UCSD-AML1 (cell line): ENCODE results near the gene OTUD7B.
A peak's percentile ranks its signal among the peaks of the same experiment; 100 is the strongest.

Experiments
- DNase-seq: peaks from one replicate; lab custom pipeline; 2025; ENCODE audit not compliant: unreplicated experiment; lab: John Stamatoyannopoulos, UW

The OTUD7B gene

DNA sequence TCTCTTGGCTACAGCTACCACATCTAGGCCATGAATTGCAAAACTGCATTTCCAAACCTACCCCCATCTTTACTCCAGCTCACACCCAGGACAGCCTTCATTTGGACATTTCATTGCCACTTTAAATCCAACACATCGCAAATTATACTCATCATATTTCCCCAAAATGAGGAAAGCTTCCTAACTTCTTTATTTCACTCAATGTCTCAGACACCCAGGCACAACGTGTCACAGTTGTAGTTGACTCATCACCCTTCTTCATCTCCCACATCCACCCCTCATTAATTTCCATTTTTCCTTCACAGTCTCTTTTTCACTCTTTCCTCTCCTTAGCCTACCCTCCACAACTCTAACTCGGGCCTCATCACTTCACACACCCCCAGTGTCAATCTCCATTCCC, 6.7 kb downstream of the OTUD7B start:
- DNase-seq = no peak

DNA sequence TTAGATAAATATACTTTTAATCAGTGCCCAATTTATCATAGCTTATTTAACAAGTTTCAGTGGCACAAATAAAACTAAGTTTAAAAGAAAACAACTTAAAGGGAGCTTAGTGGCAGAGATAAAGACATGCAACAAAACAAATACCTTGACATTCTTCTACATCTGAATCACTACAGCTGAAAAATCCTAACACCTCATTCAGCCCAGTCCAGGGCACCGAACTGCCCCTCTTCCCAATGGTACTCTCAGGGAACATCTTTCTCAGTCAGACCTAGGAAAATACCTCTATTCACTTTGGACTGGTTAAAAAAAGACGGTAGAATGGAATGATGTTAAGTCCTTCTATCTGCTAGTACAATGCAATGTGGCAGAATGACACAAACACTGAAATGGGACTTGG, 8.3 kb downstream of the OTUD7B start:
- DNase-seq = no peak

DNA sequence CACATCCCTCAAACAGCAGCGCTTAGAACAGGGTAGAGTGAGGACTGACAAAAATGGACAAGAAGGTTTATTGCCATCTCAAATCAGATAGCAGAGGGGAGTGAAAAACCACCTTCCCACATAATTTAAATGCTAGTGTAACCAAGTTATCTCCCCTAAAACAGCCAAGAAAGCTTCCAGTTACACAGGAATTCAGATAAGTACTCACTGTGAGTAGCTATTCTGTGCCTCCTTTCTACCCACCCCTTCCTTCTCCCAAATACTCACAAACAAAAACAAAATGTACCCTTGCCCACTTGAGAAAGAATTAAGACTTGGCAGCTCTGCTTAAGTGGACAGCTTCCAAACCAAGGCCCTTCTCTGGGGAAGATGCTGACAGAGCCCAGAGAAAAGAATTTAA, 9.1 kb downstream of the OTUD7B start:
- no peak for DNase-seq

DNA sequence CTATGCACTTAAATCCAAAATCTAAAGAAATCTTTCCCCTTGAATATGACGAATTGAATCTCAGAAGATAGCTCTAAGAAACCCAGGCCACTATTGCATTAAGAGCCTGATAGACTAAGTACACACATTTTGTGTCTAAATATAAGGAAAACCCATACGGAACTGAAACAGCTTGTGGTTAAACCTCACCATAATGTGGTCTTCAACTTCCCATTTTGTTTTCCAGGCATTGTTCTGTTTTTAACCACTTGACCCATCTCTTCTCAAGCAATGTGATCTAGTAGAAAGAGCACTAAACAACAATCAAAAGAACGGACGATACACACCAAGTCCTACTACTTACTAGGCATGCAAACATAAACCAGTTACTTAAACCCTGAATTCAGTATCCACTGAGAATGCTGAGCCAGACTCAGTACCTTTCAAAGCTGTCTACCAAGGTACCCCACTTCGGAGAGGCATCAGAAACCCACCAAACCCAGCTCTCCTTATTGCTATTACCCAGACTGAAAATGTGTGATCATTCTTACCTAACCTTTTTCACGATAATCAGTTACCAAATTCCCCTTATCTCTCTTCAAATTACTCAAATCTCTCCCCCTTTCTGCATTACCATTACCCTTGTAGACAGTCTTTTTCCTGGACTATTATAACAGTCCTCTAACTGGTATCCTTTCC, 12.8 kb downstream of the OTUD7B start:
- DNase-seq = peak; percentile 8

DNA sequence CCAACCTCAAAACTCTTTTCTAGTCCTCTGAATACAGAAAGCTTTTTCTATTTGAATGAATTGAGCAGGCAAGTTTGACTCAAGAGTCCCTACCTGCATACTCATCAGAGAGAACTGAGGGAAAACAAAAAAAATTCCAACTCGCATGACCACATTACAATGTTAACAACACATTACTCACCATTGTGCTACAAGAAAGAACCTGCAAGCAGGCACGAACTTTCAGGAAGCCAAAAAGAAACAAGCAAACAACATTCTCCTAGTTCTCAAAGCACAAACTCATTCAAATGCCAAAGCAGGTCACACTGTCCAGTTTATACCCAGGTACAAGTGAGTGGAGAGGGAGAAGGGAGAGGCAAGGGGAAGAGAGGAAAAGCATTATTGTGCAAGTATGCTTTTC, 14.6 kb downstream of the OTUD7B start:
- DNase-seq = no peak

DNA sequence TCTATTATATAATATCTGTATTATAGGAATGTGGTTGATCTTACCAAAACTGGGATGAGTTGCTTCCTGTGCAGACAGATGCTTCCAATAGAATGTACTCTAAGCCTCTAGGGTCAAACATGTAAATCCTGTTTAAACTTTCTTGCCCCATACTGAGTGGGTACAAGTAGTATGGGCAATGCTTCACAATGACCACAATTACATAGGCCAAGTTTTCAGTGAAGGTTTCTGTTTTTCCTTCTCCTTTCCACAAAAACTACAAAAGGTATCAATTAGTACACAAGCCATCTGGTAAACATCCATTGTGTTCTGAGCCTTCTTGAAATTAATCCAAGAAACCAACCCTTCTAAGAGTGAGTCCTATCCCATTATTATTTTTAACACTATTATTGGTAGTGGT, 16.8 kb downstream of the OTUD7B start:
- DNase-seq = no peak

DNA sequence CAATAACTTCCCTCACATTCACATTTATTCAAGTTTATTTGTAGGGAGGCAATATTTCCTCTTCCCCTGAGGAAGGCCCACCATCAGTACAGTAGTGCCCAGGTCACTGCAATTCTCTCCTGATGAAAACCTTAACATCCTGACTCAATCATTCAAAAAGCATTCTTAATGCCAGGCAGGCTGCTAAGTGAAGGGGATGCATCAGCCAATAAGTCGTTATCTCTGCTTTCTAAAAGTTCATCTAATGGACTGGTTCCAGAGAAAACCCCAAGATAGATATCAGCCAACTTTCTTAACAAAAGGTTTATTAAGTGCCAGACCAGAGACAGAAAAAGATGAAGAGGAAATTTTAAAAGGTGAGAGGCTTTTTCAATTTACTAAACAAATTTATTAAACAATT, 17.3 kb downstream of the OTUD7B start:
- DNase-seq = no peak

DNA sequence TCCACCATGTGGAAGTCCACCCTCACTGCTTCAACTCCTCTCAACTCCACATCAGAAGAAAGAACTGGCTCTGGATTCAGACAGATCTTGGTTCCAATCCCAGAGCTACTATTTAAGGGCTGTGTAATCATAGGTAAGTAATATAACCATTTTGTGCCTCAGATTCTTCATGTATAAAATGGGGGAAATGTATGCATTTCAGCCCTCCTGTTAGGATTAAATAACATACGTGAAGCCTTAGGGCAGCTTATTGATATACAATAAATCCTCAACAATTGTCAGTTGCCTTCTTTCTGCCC, 23.3 kb downstream of the OTUD7B start:
- no peak for DNase-seq

DNA sequence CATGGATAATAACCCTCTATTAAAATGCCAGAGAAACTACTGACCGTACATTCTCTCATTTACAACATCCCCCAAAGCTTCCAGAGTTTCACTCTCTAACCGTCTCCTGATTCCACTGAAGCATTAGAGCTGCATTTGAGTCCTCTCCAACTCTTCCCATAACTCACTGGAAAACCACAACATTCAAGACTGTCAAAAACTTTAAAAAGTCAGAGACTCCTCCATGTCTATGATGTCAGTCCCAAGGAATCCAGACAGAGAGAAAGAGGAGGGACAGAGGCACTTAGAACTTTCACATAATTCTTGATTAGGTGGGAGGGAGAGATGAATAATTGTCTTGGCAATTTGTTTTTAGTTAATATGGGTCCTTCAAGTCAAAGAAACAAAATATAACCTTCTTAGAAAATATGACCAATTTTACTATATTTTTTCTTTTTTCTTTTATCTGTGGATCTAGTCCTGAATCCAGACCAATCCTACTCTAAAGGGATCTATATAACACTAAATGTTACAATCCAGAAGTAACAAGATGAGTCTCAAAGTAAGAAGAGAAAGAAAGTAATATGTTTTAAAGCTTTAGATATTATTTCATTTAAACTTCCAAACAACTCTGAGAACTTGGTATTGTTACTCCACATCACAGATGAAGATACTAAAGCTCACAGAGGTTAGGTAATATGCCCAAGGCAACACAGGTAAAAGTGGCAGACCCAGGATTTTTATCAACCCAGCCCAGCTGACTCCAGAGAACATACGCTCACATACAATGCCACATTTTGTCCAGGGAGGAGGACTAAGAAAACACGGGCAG, 23.8 kb downstream of the OTUD7B start:
- no peak for DNase-seq

DNA sequence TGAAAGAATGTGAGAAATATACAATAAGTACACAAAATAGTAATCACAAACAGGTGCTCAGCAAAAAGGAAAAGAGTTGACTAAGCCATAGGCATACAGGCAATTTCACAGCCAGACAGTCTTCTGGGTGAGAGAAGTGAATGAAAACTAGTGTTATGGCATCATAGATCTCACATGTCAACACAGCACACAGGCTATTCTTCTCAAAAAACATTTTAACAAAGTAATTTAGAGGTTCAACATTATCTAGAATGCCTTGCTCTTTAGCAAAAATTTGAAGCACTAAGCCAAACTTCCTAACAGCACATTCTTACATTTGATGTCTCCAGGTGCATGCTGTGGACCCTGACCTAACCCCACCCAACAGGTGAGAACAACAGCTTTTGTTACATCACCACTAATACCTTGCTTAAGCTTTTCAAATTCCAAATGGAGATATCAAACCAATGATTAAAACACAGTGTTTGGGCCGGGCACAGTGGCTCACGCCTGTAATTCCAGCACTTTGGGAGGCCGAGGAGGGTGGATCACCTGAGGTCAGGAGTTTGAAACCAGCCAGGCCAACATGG, 30.5 kb downstream of the OTUD7B start:
- no peak for DNase-seq

DNA sequence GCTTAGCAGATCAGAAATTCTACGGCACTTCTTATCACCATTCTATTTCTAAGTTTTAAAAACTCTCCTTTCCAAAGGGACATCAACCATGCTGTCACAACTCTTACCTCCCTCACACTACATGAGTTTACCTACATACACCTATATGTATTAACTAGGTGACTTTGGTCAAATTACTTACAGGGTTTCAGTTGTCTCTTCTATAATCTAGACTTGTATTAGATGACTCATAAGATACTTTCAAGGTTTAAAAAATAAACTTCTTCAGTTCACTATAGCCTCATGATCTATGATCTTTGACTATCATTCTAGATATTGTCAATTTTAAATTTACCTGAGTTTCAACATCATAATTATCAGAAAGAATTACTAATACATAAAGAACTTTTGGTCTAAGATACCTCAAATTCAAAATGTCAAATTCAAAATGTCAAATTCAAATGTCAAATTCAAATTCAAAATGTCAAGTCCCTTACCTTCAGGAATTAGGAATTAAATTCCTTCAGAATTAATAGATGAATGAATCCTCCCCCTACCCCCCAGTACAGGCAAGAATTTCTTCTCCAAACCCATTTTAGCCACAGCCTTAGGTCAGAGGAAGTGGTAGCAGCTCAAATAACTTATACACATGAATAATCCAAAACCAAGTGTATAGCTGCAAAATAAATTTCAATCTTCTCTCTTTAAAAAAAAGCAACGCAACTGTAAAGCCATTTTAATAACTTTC, 31.1 kb downstream of the OTUD7B start:
- no peak for DNase-seq

DNA sequence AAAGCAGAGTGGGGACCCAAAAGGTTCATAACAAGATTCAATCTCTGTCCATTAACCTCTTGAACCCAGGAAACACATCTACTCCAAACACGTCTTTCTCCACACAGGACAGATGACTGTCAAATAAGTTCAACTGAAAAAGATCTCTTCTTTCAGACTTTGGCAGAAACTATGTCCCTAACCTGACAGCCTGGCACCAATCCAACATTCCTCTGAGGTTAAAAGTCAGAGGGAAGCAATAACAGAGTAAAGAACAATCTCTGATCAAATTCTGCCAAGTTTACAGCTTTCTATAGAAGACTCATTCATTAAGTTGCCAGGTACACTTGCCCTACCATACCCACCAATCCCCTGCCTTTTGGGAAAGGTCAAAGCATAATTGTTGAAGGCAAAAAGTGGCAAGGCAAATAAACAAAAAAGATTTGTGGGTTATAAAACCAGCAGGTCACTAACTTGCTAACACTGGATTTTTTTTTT, 31.9 kb downstream of the OTUD7B start:
- DNase-seq = no peak

DNA sequence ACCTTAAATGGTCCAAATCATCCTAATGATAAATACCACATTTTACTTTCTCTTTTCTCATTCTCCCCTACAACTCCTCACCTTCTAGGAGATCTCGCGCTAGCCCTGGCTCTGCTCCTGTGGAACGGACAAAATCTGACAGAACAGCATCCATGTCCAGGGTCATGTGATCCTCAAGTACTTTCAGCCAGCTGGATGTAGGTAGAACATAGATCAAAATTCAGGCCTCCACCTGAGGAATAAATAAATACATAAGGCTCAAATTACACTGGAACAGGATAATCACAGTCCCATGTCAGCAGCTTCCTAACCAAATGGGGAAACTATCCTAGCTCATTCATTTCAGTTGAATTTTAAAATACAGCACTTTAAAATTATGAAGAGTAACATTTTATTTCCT, 33.2 kb downstream of the OTUD7B start:
- DNase-seq = no peak

DNA sequence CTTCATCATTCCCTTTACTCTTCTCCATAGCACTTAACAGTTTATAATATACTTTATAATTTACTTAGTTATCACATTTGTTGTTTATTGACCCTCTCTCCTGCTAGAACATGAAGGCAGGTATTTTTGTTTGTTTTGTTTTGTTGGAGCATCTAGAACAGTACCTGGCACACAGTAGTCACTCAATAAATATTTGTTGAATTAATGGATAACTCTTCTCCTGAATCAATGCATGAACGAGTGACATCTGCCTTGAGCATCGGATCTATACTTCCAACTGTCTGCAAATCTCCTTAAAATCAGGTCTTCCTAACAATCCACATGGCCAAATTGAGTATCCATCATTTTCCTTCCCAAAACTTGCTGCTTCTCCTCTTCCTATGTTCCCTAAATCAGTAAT, 38.0 kb downstream of the OTUD7B start:
- DNase-seq = no peak

DNA sequence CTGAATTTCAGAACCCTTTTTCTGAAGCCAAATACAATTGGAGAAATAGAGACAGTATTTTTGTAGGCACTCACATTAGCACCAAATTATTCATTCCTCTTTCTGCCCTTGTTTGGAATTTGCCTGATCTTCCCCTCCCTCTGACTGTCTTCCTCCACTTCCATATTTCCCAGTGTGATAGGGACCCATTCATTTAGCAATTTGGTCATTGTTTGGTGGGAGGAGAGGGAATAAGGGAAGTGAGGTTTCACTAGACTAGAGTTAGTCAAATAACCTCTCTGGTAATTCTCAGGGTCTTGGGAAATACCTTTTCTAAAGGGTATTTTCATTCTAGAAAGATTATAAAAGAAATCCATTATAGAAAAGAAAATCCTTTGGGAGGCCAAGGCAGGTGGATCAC, 42.9 kb downstream of the OTUD7B start:
- no peak for DNase-seq

DNA sequence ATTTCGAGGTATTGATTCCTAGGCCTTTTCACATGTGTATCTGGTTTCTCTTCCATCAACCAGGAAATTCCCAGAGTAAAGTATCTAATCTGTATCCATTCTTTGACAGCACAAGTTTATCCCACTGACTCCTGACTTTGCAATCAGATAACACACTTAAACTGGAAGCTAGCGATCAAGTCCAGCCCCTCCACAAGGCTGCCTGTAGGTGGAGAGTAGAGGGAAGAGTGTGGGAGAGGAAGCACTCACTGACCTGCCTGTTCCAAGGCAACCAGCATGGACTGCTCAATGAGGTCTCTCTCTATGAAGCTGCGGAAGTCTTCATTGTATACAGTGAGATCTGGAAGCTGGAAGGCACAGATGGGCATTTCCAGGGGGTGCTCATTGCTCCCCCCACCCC, 43.5 kb downstream of the OTUD7B start:
- no peak for DNase-seq

DNA sequence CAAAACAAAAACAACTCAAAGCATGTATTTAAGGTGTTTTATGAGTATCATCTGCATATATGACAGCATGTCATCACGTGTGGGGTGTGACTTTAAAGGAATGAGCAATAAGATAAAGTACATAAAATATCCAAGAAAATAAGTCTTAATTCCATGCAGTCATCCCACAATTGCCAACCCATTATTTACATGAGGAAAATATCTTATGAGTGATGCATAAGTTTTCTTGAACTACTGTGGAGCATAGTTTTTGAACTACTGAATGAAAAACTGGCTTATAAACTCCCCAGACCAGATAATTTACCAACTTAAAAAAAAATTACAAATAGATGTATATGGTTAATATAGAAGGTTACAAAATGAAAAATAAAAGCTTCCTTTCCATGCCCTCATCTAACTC, 44.1 kb downstream of the OTUD7B start:
- no peak for DNase-seq

DNA sequence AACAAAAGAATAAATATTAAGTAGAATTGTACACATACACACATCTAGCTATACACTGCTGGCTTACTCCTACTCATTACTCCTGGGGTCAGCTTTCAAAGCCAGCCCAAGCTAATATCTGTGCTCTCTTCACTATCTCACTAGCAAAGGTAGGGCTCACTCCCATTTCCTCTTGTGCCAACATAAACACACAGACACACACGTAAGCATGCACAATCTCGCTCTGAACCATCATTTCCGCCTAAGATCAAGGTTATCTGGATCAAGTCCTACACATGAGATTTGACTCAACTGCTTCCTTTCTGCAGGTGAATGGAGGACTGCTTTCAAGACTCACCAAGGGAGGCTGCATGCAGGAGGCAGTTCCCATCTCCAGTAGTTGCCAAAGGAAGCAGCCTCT, 45.1 kb downstream of the OTUD7B start:
- DNase-seq = no peak

DNA sequence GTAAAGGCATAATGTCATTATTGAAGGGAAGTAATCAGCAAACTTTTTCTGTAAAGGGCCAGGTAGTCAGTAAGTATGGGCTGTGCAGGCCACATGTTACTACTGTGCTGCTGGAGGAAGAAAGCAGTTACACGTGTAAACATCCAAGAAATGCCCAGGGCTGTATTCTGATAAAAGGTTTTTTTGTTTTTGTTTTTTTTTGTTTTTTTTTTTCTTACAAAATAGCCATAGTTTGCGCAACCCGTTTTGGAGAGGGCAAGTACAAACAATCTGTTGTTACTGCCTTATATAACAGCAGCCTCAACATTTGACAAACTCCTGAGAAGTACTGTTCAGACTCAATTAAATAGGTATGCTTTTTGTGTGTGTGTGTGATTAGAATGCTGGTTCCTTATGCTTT, 47.2 kb downstream of the OTUD7B start:
- DNase-seq = no peak

DNA sequence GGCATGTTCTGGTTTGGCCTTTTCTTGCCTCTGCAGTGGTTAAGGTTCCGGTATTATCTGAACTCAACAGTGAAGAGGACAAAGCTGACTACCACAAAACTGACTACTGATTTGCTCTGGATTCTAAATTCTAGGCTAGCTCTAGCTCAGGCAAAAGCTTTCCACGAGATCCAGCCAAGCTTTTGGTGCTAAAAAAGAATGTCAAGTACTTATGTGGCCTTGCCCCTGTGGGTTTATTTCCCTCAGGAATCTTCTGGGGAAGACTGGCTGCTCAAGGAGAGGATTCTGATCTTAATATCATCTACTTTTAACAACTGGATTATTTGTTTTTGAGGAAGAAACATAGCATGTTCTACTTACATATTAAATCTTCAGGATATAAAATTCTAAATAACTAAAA, 47.8 kb downstream of the OTUD7B start:
- no peak for DNase-seq

DNA sequence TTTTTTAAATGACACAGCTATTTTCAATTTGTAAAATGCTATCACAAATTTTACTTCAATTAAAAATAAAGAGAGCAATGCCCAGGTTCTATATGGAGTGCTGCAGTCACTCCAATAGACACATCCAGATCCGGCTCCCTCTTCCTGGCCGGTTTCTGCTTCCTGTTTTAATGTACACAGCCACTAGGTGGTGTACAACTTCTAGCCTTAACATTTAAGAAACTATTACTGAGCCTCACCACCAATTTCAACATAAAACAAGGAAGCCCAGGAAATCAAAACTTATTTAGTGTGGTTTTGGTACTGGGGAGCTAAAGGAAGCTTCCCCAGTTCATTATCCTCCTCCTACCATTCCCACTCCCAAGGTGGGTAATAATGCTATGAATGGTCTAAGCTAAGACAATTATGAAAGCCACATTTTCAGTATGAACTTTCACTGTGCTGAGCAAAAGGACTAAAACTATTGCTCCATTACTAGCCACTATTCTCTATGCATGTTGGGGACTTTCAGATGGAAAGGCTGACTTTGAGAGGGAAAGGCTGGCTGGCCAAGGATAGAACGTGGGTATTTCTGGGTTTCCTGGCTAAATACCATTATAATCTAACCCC, 48.4 kb downstream of the OTUD7B start:
- DNase-seq = peak; percentile 38
